ENCODE results near the gene SET. TPM values are rescaled to one million over a fixed set of nuclear protein-coding genes. Genes with fewer than 3 reads are reported as not detected.

SET gene
- total RNA-seq, 2 experiments from 2014 or later = 598 to 701 TPM

GRCh38 chr9:128712451-128713410, 23.7 kb downstream of the SET start:
- intact Hi-C loops (cut with micrococcal nuclease; ENCODE audit: unreplicated experiment) = no loop called here
- Histone ChIP-seq H3K27ac (ENCODE audit: low read depth, low read length, poor library complexity, severe bottlenecking) (no peak overlapping the region), H3K79me2 (ENCODE audit: insufficient read depth, low read depth, low read length) (no peaks in the 10 kb centered on the region), H2AFZ (ENCODE audit: low read length) (no peak overlapping the region), H3K9me3 (ENCODE audit: low read length) (no peaks in the 10 kb centered on the region), H3K4me2 (ENCODE audit: low read length) (no peak overlapping the region), H3K9me2 (ENCODE audit: insufficient read depth, low read length) (no peaks in the 10 kb centered on the region), H3K4me1 (ENCODE audit: insufficient read depth, low read length, poor library complexity, severe bottlenecking) (no peaks in the 10 kb centered on the region), H3K36me3 (ENCODE audit: insufficient read depth, low read length) (no peaks in the 10 kb centered on the region), H4K20me1 (ENCODE audit: insufficient read depth, low read length) (no peaks in the 10 kb centered on the region), H3K4me3 (ENCODE audit: low read depth, low read length, poor library complexity, severe bottlenecking) (no peak overlapping the region)
- TF ChIP-seq CTCF (conservative IDR thresholded peaks at IDR 0.05; ENCODE audit: low read length) (no peak), EZH2phosphoT487 (IDR thresholded peaks at IDR 0.05; ENCODE audit: borderline replicate concordance, low read depth, low read length) (no peak)
- DNase-seq (ENCODE audit: low spot score) = no peak
- ChIA-PET POLR2A (no interaction called here), CTCF (ENCODE audit: unreplicated experiment) (no interaction called here)
- BruUV-seq (replicated peaks) = no TSS peak

GRCh38 chr9:128713411-128713780, 24.4 kb downstream of the SET start:
- Histone ChIP-seq H3K9me3 (ENCODE audit: low read length) (no peaks in the 10 kb centered on the region), H3K9me2 (ENCODE audit: insufficient read depth, low read length) (no peaks in the 10 kb centered on the region), H3K27ac (ENCODE audit: low read depth, low read length, poor library complexity, severe bottlenecking) (no peak overlapping the region), H3K4me3 (ENCODE audit: low read depth, low read length, poor library complexity, severe bottlenecking) (no peak overlapping the region), H3K36me3 (ENCODE audit: insufficient read depth, low read length) (no peaks in the 10 kb centered on the region), H3K4me2 (ENCODE audit: low read length) (no peak overlapping the region), H2AFZ (ENCODE audit: low read length) (no peak overlapping the region), H3K79me2 (ENCODE audit: insufficient read depth, low read depth, low read length) (no peaks in the 10 kb centered on the region), H4K20me1 (ENCODE audit: insufficient read depth, low read length) (no peaks in the 10 kb centered on the region), H3K4me1 (ENCODE audit: insufficient read depth, low read length, poor library complexity, severe bottlenecking) (no peaks in the 10 kb centered on the region)
- no peak for TF ChIP-seq EZH2phosphoT487 (IDR thresholded peaks at IDR 0.05; ENCODE audit: borderline replicate concordance, low read depth, low read length)
- no peak for TF ChIP-seq CTCF (conservative IDR thresholded peaks at IDR 0.05; ENCODE audit: low read length)
- intact Hi-C loops (cut with micrococcal nuclease; ENCODE audit: unreplicated experiment) = no loop called here
- POLR2A ChIA-PET = no interaction called here
- CTCF ChIA-PET (ENCODE audit: unreplicated experiment) = no interaction called here
- DNase-seq (ENCODE audit: low spot score) = no peak
- BruUV-seq (replicated peaks) = no TSS peak

DNA sequence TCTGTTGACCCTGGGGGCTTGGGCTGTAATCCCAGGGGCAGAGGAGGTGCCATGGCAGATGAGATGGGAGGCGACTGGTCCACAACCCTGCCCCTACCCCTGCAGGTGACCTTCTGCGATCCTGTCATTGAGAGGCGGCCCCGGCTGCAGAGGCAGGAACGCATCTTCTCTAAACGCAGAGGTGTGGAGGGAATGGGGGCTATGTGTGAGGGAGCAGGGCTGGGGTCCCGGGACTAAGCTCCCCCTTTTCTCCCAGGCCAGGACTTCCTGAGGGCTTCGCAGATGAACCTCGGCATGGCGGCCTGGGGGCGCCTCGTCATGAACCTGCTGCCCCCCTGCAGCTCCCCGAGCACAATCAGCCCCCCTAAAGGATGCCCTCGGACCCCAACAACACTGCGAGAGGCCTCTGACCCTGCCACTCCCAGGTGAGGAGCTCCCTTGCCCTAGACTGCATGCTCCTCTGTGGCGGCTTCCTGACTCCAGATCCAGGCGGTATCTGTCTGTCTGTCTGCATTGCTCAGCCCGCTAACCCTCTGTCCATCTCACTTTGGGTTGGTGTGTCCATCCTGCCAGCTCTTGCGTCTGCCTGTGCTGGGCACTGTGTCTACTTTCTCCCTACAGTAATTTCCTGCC, 25.0 kb downstream of the SET start:
- H3K4me3 ChIP-seq (ENCODE audit: low read depth, low read length, poor library complexity, severe bottlenecking) = no peak overlapping the region
- H3K9me2 ChIP-seq (ENCODE audit: insufficient read depth, low read length) = no peaks in the 10 kb centered on the region
- BruUV-seq (replicated peaks) = no TSS peak
- POLR2A ChIA-PET = no interaction called here
- intact Hi-C loops (cut with micrococcal nuclease; ENCODE audit: unreplicated experiment) = no loop called here
- no peak overlapping the region for H3K4me2 ChIP-seq (ENCODE audit: low read length)
- no peaks in the 10 kb centered on the region for H3K79me2 ChIP-seq (ENCODE audit: insufficient read depth, low read depth, low read length)
- H3K27ac ChIP-seq (ENCODE audit: low read depth, low read length, poor library complexity, severe bottlenecking) = no peak overlapping the region
- no peaks in the 10 kb centered on the region for H3K9me3 ChIP-seq (ENCODE audit: low read length)
- no peaks in the 10 kb centered on the region for H4K20me1 ChIP-seq (ENCODE audit: insufficient read depth, low read length)
- TF ChIP-seq EZH2phosphoT487 (IDR thresholded peaks at IDR 0.05; ENCODE audit: borderline replicate concordance, low read depth, low read length) (no peak), CTCF (conservative IDR thresholded peaks at IDR 0.05; ENCODE audit: low read length) (no peak)
- no peak for DNase-seq (ENCODE audit: low spot score)
- H2AFZ ChIP-seq (ENCODE audit: low read length) = no peak overlapping the region
- H3K36me3 ChIP-seq (ENCODE audit: insufficient read depth, low read length) = no peaks in the 10 kb centered on the region
- no peaks in the 10 kb centered on the region for H3K4me1 ChIP-seq (ENCODE audit: insufficient read depth, low read length, poor library complexity, severe bottlenecking)
- CTCF ChIA-PET (ENCODE audit: unreplicated experiment) = no interaction called here

Data from OCI-LY7 (cell line).